HepG2 (cell line): Measurements from ENCODE around the gene PPOX. TPM values are rescaled to one million over a fixed set of nuclear protein-coding genes. Genes with fewer than 3 reads are reported as not detected.

Source experiments
- ATAC-seq: fragments of 200-7000 bp; cut with Tn5 transposase; 3 replicates; pipeline ENCODE4 v1.9.1; 2020; ENCODE audit warnings: mild to moderate bottlenecking, moderate library complexity
- BruUV-seq: library from RNA; stranded (reverse); fragments of 400-500 nt; replicated peaks from 2 replicates; lab custom pipeline; 2021; lab: Mats Ljungman, UMichigan
- CTCF ChIA-PET: fragments of 300-600 bp; formaldehyde crosslinking; extraction: SDS; loops from one replicate; lab custom pipeline; 2021; ENCODE audit warnings: low total read pairs, inconsistent platforms, low intra/inter-chr PET ratio; lab: Yijun Ruan, JAX
- POLR2A ChIA-PET: fragments of 350-600 bp; sonication (Branson Sonifier 250); formaldehyde crosslinking; loops from one replicate; lab custom pipeline; 2020; ENCODE audit warnings: antibody characterized with exemption, inconsistent platforms; lab: Yijun Ruan, JAX
- DNase-seq: peaks from one replicate; pipeline ENCODE4 v3.0.0-alpha.2; 2015; ENCODE audit warnings: low spot score
- FAIRE-seq: peaks from 3 replicates; lab custom pipeline; 2011; peaks lifted over from hg19 to GRCh38; lab: Jason Lieb, UNC
- H2AFZ ChIP-seq: one replicate; pipeline ENCODE4 v1.6.1; 2011; ENCODE audit warnings: low read length, inconsistent platforms
- H3K27ac ChIP-seq: fragments of 300-600 bp; 3 replicates; pipeline ENCODE4 v1.8.0; 2011; ENCODE audit warnings: mixed run types, mild to moderate bottlenecking, mixed read lengths, low read length, inconsistent platforms; ENCODE audit not compliant: insufficient read depth; ENCODE audit errors: extremely low read length
- H3K27me3 ChIP-seq, 2 experiments: fragments of 200-600 bp in 1 of 2; 2 replicates in 1 of 2; 3 replicates in 1 of 2; pipeline versions ENCODE4 v1.6.0 to v1.8.0; 2011; ENCODE audit warnings: low read length in 2 of 2, mild to moderate bottlenecking in 2 of 2, moderate library complexity in 2 of 2, inconsistent platforms in 1 of 2; ENCODE audit not compliant: insufficient read depth in 2 of 2, control insufficient read depth in 1 of 2
- H3K36me3 ChIP-seq, 2 experiments: fragments of 200-600 bp in 1 of 2; replicated peaks in 1 of 2; 2 replicates in 1 of 2; 3 replicates in 1 of 2; pipeline versions ENCODE4 v1.5.1 to v1.8.0; 2011; ENCODE audit warnings: low read length in 2 of 2, inconsistent platforms in 1 of 2; ENCODE audit not compliant: insufficient read depth in 2 of 2, control insufficient read depth in 1 of 2
- H3K4me1 ChIP-seq: 2 replicates; pipeline ENCODE4 v1.5.1; 2012; ENCODE audit warnings: low read length, inconsistent platforms; ENCODE audit not compliant: insufficient read depth
- H3K4me2 ChIP-seq: 2 replicates; pipeline ENCODE4 v1.6.0; 2011; ENCODE audit warnings: low read depth, low read length, inconsistent platforms
- H3K4me3 ChIP-seq, 3 experiments: fragments of 200-600 bp in 1 of 3; sonication (generic), shearing (Covaris generic) in 1 of 3; replicated peaks in 1 of 3; 2 replicates each; pipeline ENCODE4 v1.5.1; 2011 to 2016; ENCODE audit warnings: low read length in 3 of 3, inconsistent platforms in 2 of 3, low read depth in 2 of 3, mild to moderate bottlenecking in 2 of 3, control low read depth in 1 of 3, mixed read lengths in 1 of 3; ENCODE audit not compliant: insufficient read depth in 1 of 3
- H3K79me2 ChIP-seq: one replicate; pipeline ENCODE4 v1.6.1; 2011; ENCODE audit warnings: low read length, inconsistent platforms; ENCODE audit not compliant: insufficient read depth
- H3K9ac ChIP-seq: 2 replicates; pipeline ENCODE4 v1.6.0; 2011; ENCODE audit warnings: mild to moderate bottlenecking, low read depth, low read length, inconsistent platforms; ENCODE audit not compliant: insufficient read depth
- H3K9me3 ChIP-seq: 2 replicates; pipeline ENCODE4 v1.5.1; 2012; ENCODE audit warnings: mild to moderate bottlenecking, low read length
- H4K20me1 ChIP-seq: 2 replicates; pipeline ENCODE4 v1.6.0; 2011; ENCODE audit warnings: inconsistent platforms, mild to moderate bottlenecking, low read length, moderate library complexity; ENCODE audit not compliant: insufficient read depth
- ISL2 ChIP-seq: sonication (generic); formaldehyde crosslinking; IDR thresholded peaks from 2 replicates; pipeline ENCODE4 v1.5.0; 2020; ENCODE audit warnings: missing genetic modification reagents
- SKI ChIP-seq: fragments of 450-650 bp; IDR thresholded peaks from one replicate; pipeline ENCODE4 v1.6.1; 2018; ENCODE audit warnings: mild to moderate bottlenecking; ENCODE audit not compliant: partially characterized antibody
- SMAD1 ChIP-seq: sonication (generic); formaldehyde crosslinking; IDR thresholded peaks from 2 replicates; pipeline ENCODE4 v1.4.0; 2020; ENCODE audit warnings: missing genetic modification reagents, low read depth, mild to moderate bottlenecking, borderline replicate concordance
- THYN1 ChIP-seq: sonication (generic); formaldehyde crosslinking; IDR thresholded peaks from 2 replicates; pipeline ENCODE4 v1.8.1; 2023; ENCODE audit warnings: low read depth, mild to moderate bottlenecking, moderate library complexity, missing genetic modification reagents, borderline replicate concordance
- ZC3H4 ChIP-seq: sonication (generic); formaldehyde crosslinking; IDR thresholded peaks from 2 replicates; pipeline ENCODE4 v1.4.0; 2020; ENCODE audit warnings: missing genetic modification reagents, borderline replicate concordance
- ZNF749 ChIP-seq: sonication (generic); formaldehyde crosslinking; IDR thresholded peaks from 2 replicates; pipeline ENCODE4 v1.8.0; 2022; ENCODE audit warnings: mild to moderate bottlenecking, missing genetic modification reagents, moderate library complexity, borderline replicate concordance
- WGBS: methylation state at CpG from one replicate; pipeline ENCODE4 v1.1.6; 2017; ENCODE audit warnings: low lambda C conversion rate; 5-methylcytosine and 5-hydroxymethylcytosine counted together
- in situ Hi-C: cut with HindIII; loops from 2 replicates; pipeline ENCODE4 v1.10.0; 2017; ENCODE audit warnings: low pct_unique_long_range_greater_than_20kb; ENCODE audit not compliant: extremely low pct_ligation_motif_present
- intact Hi-C: fragments of 100-400 bp; cut with micrococcal nuclease; formaldehyde crosslinking; loops from one replicate; pipeline ENCODE4 v1.10.0; 2022; ENCODE audit not compliant: unreplicated experiment
- polyA plus RNA-seq, 8 experiments: library from polyadenylated mRNA; depleted of rRNA in 3 of 8; stranded (reverse) in 7 of 8; unstranded in 1 of 8; fragments of >200 nt; fragmentation: Illumina TruSeq in 4 of 8; extraction: Trizol in 4 of 8; gene quantifications; 2 replicates each; pipeline versions ENCODE4 v1.2.1 to v1.2.3, GENCODE V29; 2011 to 2016; ENCODE audit warnings: low read depth in 4 of 8, missing spikeins in 1 of 8, mixed read lengths in 1 of 8; ENCODE audit not compliant: insufficient read depth in 1 of 8
- total RNA-seq, 5 experiments: library from RNA; depleted of rRNA; stranded (reverse); fragments of >200 nt; fragmentation: Illumina TruSeq; extraction: Trizol; gene quantifications; 2 replicates each; pipeline ENCODE4 v1.2.3, GENCODE V29; 2016; ENCODE audit warnings: low read depth in 1 of 5
- TF ChIP-seq, protein P1 (sequence below): sonication (generic); formaldehyde crosslinking; IDR thresholded peaks from 2 replicates; pipeline ENCODE4 v1.5.0; 2020; ENCODE audit warnings: missing genetic modification reagents

PPOX gene
- total and polyA plus RNA-seq, 2 of the 13 experiments (the other 11 are each of a cell fraction or from before 2014, with no cell fraction given): 15.5 to 27.7 TPM

DNA sequence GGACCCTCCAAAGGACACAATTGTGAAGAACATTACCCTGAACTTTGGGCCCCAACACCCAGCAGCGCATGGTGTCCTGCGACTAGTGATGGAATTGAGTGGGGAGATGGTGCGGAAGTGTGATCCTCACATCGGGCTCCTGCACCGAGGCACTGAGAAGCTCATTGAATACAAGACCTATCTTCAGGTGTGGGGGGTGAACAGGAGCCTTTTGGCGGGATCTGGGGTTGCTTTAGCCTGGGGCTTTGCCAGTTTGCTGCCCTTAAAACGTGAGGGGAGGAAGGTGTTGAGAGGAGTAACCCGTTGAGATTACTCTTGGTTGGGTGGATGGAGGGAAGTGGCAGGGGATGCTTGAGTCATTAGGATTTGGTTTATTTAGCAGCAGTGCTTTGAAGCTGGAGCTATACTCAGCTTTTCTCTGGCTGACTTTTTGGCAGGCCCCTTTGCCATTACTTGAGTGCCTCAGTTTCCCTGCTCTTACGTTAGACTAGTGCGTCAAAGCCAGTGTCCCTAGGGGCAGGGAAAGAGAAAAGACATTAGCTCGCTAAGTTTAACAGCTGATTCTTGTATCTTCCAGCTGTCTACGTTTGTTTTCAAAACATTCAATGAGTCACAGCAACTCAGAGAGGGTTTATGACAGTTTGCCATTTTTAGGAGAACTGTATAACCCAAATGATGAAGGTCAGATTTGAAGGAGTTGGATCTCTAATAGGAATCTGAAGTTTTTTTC, 40.4 kb downstream of the PPOX start:
- no peak for FAIRE-seq
- in situ Hi-C loops: no loop called here
- Histone ChIP-seq H3K79me2 (peaks cover 25% of the 10 kb centered on the region), H3K4me3 (no peak overlapping the region), H4K20me1 (no peaks in the 10 kb centered on the region), H3K4me2 (no peak overlapping the region), H3K4me1 (peaks cover 51% of the 10 kb centered on the region), H3K27me3 (no peaks in the 10 kb centered on the region; a peak in 1 of 5 replicates), H3K9me3 (no peaks in the 10 kb centered on the region), H3K9ac (no peak overlapping the region), H3K36me3 (peaks cover 14 to 69% of the 10 kb centered on the region in 2 experiments), H3K27ac (no peak overlapping the region), H2AFZ (no peak overlapping the region)
- ATAC-seq: no peak
- intact Hi-C loops: no loop called here
- no peak for DNase-seq
- CTCF ChIA-PET: no interaction called here
- 96% methylated on average over 12 of the region's 12 CpGs for WGBS
- no TSS peak for BruUV-seq
- TF ChIP-seq THYN1 (CRISPR knock-in tag): no peak
- TF ChIP-seq, protein P1, sequence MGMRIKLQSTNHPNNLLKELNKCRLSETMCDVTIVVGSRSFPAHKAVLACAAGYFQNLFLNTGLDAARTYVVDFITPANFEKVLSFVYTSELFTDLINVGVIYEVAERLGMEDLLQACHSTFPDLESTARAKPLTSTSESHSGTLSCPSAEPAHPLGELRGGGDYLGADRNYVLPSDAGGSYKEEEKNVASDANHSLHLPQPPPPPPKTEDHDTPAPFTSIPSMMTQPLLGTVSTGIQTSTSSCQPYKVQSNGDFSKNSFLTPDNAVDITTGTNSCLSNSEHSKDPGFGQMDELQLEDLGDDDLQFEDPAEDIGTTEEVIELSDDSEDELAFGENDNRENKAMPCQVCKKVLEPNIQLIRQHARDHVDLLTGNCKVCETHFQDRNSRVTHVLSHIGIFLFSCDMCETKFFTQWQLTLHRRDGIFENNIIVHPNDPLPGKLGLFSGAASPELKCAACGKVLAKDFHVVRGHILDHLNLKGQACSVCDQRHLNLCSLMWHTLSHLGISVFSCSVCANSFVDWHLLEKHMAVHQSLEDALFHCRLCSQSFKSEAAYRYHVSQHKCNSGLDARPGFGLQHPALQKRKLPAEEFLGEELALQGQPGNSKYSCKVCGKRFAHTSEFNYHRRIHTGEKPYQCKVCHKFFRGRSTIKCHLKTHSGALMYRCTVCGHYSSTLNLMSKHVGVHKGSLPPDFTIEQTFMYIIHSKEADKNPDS (CRISPR knock-in tag): no peak
- no peak for TF ChIP-seq SKI
- no peak for TF ChIP-seq SMAD1 (CRISPR knock-in tag)
- TF ChIP-seq ZC3H4 (CRISPR knock-in tag): no peak
- no peak for TF ChIP-seq ZNF749 (CRISPR knock-in tag)
- no peak for TF ChIP-seq ISL2 (CRISPR knock-in tag)
- POLR2A ChIA-PET: interaction anchor here (13.8 kb wide), 1 partner anchor 15 kb away, joined by 357 read pairs; the partner anchor contains the start of genes APOA2 and TOMM40L
